HAP-1 (cell line): ENCODE data around the gene PPFIBP1.
"Not testable (repeated sequence)": the region's sequence is repeated elsewhere in the genome, so short reads cannot be mapped to it uniquely, and the experiment has no call there.

ENCODE experiments used
- DNase-seq, 2 experiments: peaks; one replicate each; pipeline ENCODE4 v3.0.0-alpha.2; 2016 to 2020; ENCODE audit warnings: low spot score in 2 of 2
- H3K27me3 ChIP-seq: fragments of 250-450 bp; sonication (Bioruptor Pico); 2 replicates; pipeline ENCODE4 v1.5.1; 2020; ENCODE audit warnings: low read depth, mild to moderate bottlenecking, moderate library complexity
- H3K36me3 ChIP-seq: fragments of 250-450 bp; sonication (Bioruptor Pico); replicated peaks from 2 replicates; pipeline ENCODE4 v1.5.1; 2020; ENCODE audit warnings: mild to moderate bottlenecking
- H3K4me1 ChIP-seq: fragments of 250-450 bp; sonication (Bioruptor Pico); 2 replicates; pipeline ENCODE4 v1.5.1; 2020; ENCODE audit warnings: mild to moderate bottlenecking
- H3K4me3 ChIP-seq: fragments of 250-450 bp; sonication (Bioruptor Pico); 2 replicates; pipeline ENCODE4 v1.5.1; 2020; ENCODE audit warnings: mild to moderate bottlenecking, moderate library complexity
- H3K9me3 ChIP-seq: fragments of 250-450 bp; sonication (Bioruptor Pico); 2 replicates; pipeline ENCODE4 v1.5.1; 2020; ENCODE audit warnings: mild to moderate bottlenecking, moderate library complexity
- in situ Hi-C: fragments of 300-500 bp; cut with MboI; formaldehyde crosslinking; loops from 3 replicates; pipeline ENCODE4 v1.14.3; 2020; ENCODE audit warnings: low sequenced_read_pairs, inconsistent platforms, mixed read lengths

PPFIBP1 gene

DNA sequence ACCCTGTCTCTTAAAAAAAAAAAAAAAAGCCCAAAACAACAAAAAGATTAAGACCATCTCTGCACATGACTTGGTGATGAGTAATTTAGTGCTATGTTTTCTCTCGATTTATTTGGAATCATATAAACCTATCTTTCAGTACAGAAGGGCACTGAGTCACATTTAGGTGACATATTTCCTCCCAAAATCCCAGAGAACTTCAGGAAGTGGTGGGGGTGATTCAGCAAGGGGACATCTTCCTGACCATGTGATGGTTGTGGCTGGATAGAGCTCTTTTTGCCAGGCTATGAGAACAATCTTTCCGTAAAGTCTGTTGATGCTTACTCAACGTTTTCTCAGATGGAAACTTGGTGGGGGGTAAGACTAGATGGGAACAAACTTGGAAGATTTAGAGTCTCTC is 50.0 kb downstream of the PPFIBP1 start:
- DNase-seq: no peak
- Histone ChIP-seq H3K36me3 (no peaks in the 10 kb centered on the region), H3K27me3 (no peaks in the 10 kb centered on the region), H3K4me3 (no peak overlapping the region), H3K9me3 (no peaks in the 10 kb centered on the region), H3K4me1 (0 out of 2 replicates have a peak, but pooled peaks cover 2% of the 10 kb centered on the region)
- in situ Hi-C loops: no loop called here

DNA sequence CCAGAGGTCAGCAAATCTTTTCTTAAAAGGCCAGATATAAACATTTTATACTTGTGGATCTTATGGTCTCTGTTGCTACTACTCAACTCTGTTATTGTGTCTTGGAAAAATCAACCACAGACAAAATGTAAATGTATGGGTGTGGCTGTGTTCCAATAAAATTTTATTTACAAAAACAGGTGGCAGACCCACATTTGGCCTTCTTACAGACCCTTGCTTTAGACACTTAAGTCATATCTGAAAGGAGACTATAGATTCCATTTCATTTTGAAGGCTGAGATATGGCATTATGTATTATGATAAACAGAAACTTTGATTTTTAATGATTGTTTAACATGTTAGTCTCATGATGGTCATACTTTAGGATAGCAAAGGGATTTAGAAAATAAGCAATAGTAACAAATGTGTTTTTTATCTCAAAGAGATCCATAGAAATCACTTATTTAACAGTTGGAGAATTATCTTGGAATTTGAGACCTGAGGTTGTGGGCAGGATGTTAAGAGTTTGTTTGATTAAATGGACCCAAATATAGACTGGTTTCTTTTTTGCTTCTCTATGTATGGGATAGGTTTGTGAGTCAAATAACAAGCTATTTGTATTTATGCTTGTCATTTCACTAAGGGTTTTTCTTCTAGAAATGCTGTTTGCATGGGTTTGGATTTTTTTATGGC is 51.2 kb downstream of the PPFIBP1 start:
- H3K36me3 ChIP-seq: no peaks in the 10 kb centered on the region
- H3K4me3 ChIP-seq: no peak overlapping the region
- no peaks in the 10 kb centered on the region for H3K27me3 ChIP-seq
- H3K9me3 ChIP-seq: no peaks in the 10 kb centered on the region
- 0 out of 2 replicates have a peak, but pooled peaks cover 2% of the 10 kb centered on the region for H3K4me1 ChIP-seq
- DNase-seq: no peak
- in situ Hi-C loops: no loop called here

- H3K9me3 ChIP-seq: no peaks in the 10 kb centered on the region
- DNase-seq: no peak
Observed at GRCh38 chr12:27575762-27576118, 51.7 kb downstream of the PPFIBP1 start.

GRCh38 chr12:27576667-27577347 is 52.8 kb downstream of the PPFIBP1 start:
- Histone ChIP-seq H3K36me3 (no peaks in the 10 kb centered on the region), H3K4me1 (0 out of 2 replicates have a peak, but pooled peaks cover 2% of the 10 kb centered on the region), H3K27me3 (no peaks in the 10 kb centered on the region), H3K9me3 (no peaks in the 10 kb centered on the region), H3K4me3 (no peak overlapping the region)
- in situ Hi-C loops: no loop called here
- DNase-seq: no peak

More at GRCh38 chr12:27575762-27576118, 51.7 kb downstream of the PPFIBP1 start:
- H3K27me3 ChIP-seq: no peaks in the 10 kb centered on the region
- H3K4me3 ChIP-seq: no peak overlapping the region
- H3K4me1 ChIP-seq: 0 out of 2 replicates have a peak, but pooled peaks cover 2% of the 10 kb centered on the region
- in situ Hi-C loops: no loop called here
- no peaks in the 10 kb centered on the region for H3K36me3 ChIP-seq

GRCh38 chr12:27577688-27578087 is 53.7 kb downstream of the PPFIBP1 start:
- H3K36me3 ChIP-seq: no peaks in the 10 kb centered on the region
- H3K4me3 ChIP-seq: no peak overlapping the region
- no peaks in the 10 kb centered on the region for H3K9me3 ChIP-seq
- in situ Hi-C loops: no loop called here
- peaks cover 7% of the 10 kb centered on the region for H3K4me1 ChIP-seq
- DNase-seq: no peak
- no peaks in the 10 kb centered on the region for H3K27me3 ChIP-seq

- Histone ChIP-seq H3K4me1 (peaks cover 10% of the 10 kb centered on the region), H3K27me3 (no peaks in the 10 kb centered on the region), H3K36me3 (no peaks in the 10 kb centered on the region), H3K4me3 (no peak overlapping the region), H3K9me3 (no peaks in the 10 kb centered on the region)
- in situ Hi-C loops: no loop called here
- DNase-seq: no peak
Observed at GRCh38 chr12:27578689-27579372, 54.8 kb downstream of the PPFIBP1 start.

DNA sequence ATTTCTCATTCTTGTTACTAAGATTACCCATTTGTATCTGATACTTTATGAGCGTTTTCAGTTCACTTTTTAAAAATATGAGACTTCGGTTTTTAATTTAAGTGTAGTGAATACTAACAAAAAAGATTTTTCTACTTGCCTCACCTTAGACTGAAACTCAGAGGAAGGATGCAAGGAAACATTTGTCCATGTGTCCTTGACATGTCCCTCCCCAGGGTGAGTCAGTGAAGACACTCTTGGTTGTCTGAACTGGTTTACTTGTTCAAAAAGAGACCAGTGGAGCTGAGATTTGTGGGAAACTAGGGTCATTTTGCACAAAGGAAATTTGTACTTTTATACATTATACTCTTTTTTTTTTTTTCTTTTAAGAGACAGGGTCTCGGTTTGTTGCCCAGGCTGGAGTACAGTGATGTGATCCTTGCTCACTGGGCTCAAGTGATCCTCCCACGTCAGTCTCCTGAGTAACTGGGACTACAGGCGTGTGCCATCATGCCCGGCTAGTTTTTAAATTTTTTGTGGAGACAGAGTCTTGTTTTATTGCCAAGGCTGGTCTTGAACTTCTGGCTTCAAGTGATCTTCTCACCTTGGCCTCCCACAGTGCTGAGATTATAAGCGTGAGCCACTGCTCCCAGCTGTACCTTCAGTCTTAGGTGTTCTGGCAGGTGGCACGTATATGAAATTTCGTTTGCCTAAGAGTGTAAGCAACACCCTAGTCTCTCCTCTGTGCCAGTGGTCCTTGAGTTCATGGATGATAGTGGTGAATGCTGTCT is 56.7 kb downstream of the PPFIBP1 start:
- in situ Hi-C loops: no loop called here
- no peaks in the 10 kb centered on the region for H3K27me3 ChIP-seq
- no peaks in the 10 kb centered on the region for H3K36me3 ChIP-seq
- no peaks in the 10 kb centered on the region for H3K9me3 ChIP-seq
- H3K4me3 ChIP-seq: no peak overlapping the region
- DNase-seq: no peak
- peaks cover 15% of the 10 kb centered on the region for H3K4me1 ChIP-seq

GRCh38 chr12:27581331-27581671 is 57.3 kb downstream of the PPFIBP1 start:
- H3K4me3 ChIP-seq, H3K27me3 ChIP-seq, H3K9me3 ChIP-seq, DNase-seq, in situ Hi-C loops, H3K36me3 ChIP-seq: not testable (repeated sequence)
- H3K4me1 ChIP-seq: peaks cover 18% of the 10 kb centered on the region

DNA sequence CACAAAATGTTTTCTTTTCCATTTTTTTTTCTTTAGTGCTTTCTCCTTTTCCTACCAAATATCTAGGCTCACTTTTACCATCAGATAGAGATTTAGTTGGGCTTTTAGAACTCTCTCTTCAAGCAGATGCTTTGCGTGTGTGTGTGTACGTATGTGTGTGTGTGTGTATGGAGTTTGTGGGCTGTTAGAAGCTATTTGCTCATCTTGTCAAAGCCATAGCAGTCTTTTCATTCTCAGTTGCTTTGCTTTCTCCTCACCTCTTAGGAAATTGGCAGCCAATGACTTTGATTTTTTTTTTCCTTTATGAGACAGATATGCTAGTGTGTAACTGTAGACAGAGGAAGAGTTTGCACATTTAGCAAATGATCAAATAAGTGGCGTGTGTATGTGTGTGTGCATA is 57.8 kb downstream of the PPFIBP1 start:
- H3K4me3 ChIP-seq: not testable (repeated sequence)

DNA sequence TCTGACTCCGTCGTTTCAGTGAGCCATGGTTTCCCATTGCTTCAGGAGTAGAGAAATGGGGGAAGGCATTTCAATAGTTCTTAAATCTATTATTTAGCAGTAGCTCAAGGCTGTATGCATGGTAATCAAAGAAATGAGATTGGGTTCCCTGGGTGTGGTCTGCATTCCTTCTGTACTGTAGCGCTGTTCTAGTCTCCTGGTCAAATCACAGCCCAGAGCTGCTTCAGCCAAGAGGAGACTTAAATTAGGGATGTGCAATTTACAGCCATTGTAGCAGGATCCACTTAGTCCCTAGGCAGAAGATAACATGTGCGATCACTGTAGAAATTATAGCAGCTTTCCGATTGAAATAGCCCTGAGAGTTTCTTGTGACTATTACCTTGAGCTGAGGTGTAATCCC is 58.4 kb downstream of the PPFIBP1 start:
- H3K36me3 ChIP-seq, in situ Hi-C loops: not testable (repeated sequence)

More for the DNA sequence above, 57.8 kb downstream of the PPFIBP1 start:
- H3K4me1 ChIP-seq: peaks cover 18% of the 10 kb centered on the region
- H3K36me3 ChIP-seq, in situ Hi-C loops, H3K27me3 ChIP-seq, DNase-seq, H3K9me3 ChIP-seq: not testable (repeated sequence)

GRCh38 chr12:27583057-27583797 is 59.2 kb downstream of the PPFIBP1 start:
- Histone ChIP-seq H3K4me1 (peaks cover 18% of the 10 kb centered on the region), H3K36me3 (no peaks in the 10 kb centered on the region), H3K27me3 (peaks cover 3% of the 10 kb centered on the region; the same call in 1 of the 2 replicates), H3K9me3 (no peaks in the 10 kb centered on the region), H3K4me3 (no peak overlapping the region)
- no peak for DNase-seq
- in situ Hi-C loops: no loop called here

More for the DNA sequence above, 58.4 kb downstream of the PPFIBP1 start:
- H3K27me3 ChIP-seq, H3K9me3 ChIP-seq, H3K4me3 ChIP-seq, DNase-seq: not testable (repeated sequence)
- peaks cover 18% of the 10 kb centered on the region for H3K4me1 ChIP-seq

DNA sequence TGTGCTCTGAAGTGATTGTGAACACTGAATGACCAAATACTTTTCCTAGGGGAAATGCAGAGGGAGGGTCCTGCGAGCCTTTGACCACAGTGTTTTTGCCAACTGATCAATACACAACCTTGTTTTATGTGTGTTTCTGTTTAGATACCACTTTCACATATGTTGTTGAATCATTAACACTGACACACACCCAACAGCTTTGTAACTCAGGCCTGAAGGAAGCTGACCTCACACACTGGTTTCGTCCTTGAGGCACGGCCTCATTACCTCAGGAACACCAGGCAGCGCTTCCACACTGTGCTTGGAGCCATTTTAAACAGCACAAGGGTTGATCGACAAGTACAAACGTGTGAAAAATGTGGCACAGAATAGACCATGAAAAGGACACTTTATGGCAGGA is 60.0 kb downstream of the PPFIBP1 start:
- in situ Hi-C loops: no loop called here
- H3K27me3 ChIP-seq: peaks cover 3% of the 10 kb centered on the region; the same call in 1 of the 2 replicates
- no peaks in the 10 kb centered on the region for H3K36me3 ChIP-seq
- DNase-seq: no peak
- no peaks in the 10 kb centered on the region for H3K9me3 ChIP-seq
- H3K4me1 ChIP-seq: peaks cover 22% of the 10 kb centered on the region
- no peak overlapping the region for H3K4me3 ChIP-seq

- Histone ChIP-seq H3K36me3 (no peaks in the 10 kb centered on the region), H3K9me3 (no peaks in the 10 kb centered on the region), H3K4me3 (no peak overlapping the region), H3K4me1 (peaks cover 26% of the 10 kb centered on the region), H3K27me3 (peaks cover 3% of the 10 kb centered on the region; the same call in 1 of the 2 replicates)
- in situ Hi-C loops: no loop called here
- peak in 1 of 2 experiments; percentile 38 for DNase-seq
Observed at GRCh38 chr12:27585739-27586265, 61.8 kb downstream of the PPFIBP1 start.
